GM18867 (cell line): ENCODE data around the gene MS4A10.
"Not testable (repeated sequence)": the region's sequence is repeated elsewhere in the genome, so short reads cannot be mapped to it uniquely, and the experiment has no call there.

Source experiments
- ATAC-seq: cut with Tn5 transposase; IDR thresholded peaks from one replicate; pipeline ENCODE4 v1.9.1; 2021; ENCODE audit warnings: mild to moderate bottlenecking, moderate library complexity; ENCODE audit not compliant: unreplicated experiment

MS4A10 gene

GRCh38 chr11:60785136-60785535 is at the start of gene MS4A10:
TSS of gene MS4A10 (plus strand) at chr11:60785333. CDS start at chr11:60790336, 5,003 bp downstream.
- ATAC-seq, result no peak

GRCh38 chr11:60739114-60739513 is 46.0 kb upstream of the MS4A10 start:
- no peak for ATAC-seq

GRCh38 chr11:60740573-60740972 is 44.6 kb upstream of the MS4A10 start:
- ATAC-seq, result no peak

GRCh38 chr11:60741421-60741820 is 43.7 kb upstream of the MS4A10 start:
- ATAC-seq, result no peak

- no peak for ATAC-seq
These were observed 42.1 kb upstream of the MS4A10 start for GRCh38 chr11:60743058-60743457.

- no peak for ATAC-seq
These were observed 41.0 kb upstream of the MS4A10 start for GRCh38 chr11:60744114-60744513.

- no peak for ATAC-seq
These were observed 37.7 kb upstream of the MS4A10 start for GRCh38 chr11:60747359-60747873.

GRCh38 chr11:60748225-60748624 is 36.9 kb upstream of the MS4A10 start:
- no peak for ATAC-seq

- no peak for ATAC-seq
These were observed 36.3 kb upstream of the MS4A10 start for GRCh38 chr11:60748821-60749220.

- ATAC-seq, result no peak
These were observed 34.2 kb upstream of the MS4A10 start for GRCh38 chr11:60750911-60751310.

- no peak for ATAC-seq
These were observed 31.8 kb upstream of the MS4A10 start for GRCh38 chr11:60753309-60753708.

- ATAC-seq, result no peak
These were observed 30.2 kb upstream of the MS4A10 start for GRCh38 chr11:60754887-60755286.

GRCh38 chr11:60756307-60757032 is 28.7 kb upstream of the MS4A10 start, which contains the start of gene MS4A15:
TSS of gene MS4A15 (plus strand) at chr11:60756867. CDS start at chr11:60763734, 6,867 bp downstream.
- ATAC-seq, result no peak

GRCh38 chr11:60757231-60757800 is 27.8 kb upstream of the MS4A10 start:
- ATAC-seq, result no peak

- not testable (repeated sequence) for ATAC-seq
These were observed 26.5 kb upstream of the MS4A10 start for GRCh38 chr11:60758671-60759070.

GRCh38 chr11:60759438-60760225 is 25.5 kb upstream of the MS4A10 start:
- ATAC-seq, result not testable (repeated sequence)

GRCh38 chr11:60761436-60762190 is 23.5 kb upstream of the MS4A10 start:
- peak; percentile 39 for ATAC-seq

- peak; percentile 69 for ATAC-seq
These were observed 22.1 kb upstream of the MS4A10 start for GRCh38 chr11:60762851-60763691.

GRCh38 chr11:60763692-60764369 is 21.3 kb upstream of the MS4A10 start:
- ATAC-seq, result no peak
